ENCODE results near the gene MAMDC2. TPM values are rescaled to one million over a fixed set of nuclear protein-coding genes. Genes with fewer than 3 reads are reported as not detected.
"Not testable (repeated sequence)": the region's sequence is repeated elsewhere in the genome, so short reads cannot be mapped to it uniquely, and the experiment has no call there.

Gene MAMDC2
- total RNA-seq, 3 donors from 2014 or later (not counting 1 experiment from before 2014, with no cell fraction given) = 0.10 to 0.32 TPM; not detected in 1

GRCh38 chr9:70229579-70229978, 185.9 kb downstream of the MAMDC2 start:
- Mint-ChIP-seq H3K9me3 (no peaks in the 10 kb centered on the region), H3K27ac (no peak overlapping the region), H3K36me3 (no peaks in the 10 kb centered on the region), H3K4me1 (no peaks in the 10 kb centered on the region), H3K27me3 (ENCODE audit: low read depth in 2 of 2) (peaks cover 7 to 14% of the 10 kb centered on the region in 2 donors), H3K4me3 (no peak overlapping the region)
- TF ChIP-seq, protein P1, sequence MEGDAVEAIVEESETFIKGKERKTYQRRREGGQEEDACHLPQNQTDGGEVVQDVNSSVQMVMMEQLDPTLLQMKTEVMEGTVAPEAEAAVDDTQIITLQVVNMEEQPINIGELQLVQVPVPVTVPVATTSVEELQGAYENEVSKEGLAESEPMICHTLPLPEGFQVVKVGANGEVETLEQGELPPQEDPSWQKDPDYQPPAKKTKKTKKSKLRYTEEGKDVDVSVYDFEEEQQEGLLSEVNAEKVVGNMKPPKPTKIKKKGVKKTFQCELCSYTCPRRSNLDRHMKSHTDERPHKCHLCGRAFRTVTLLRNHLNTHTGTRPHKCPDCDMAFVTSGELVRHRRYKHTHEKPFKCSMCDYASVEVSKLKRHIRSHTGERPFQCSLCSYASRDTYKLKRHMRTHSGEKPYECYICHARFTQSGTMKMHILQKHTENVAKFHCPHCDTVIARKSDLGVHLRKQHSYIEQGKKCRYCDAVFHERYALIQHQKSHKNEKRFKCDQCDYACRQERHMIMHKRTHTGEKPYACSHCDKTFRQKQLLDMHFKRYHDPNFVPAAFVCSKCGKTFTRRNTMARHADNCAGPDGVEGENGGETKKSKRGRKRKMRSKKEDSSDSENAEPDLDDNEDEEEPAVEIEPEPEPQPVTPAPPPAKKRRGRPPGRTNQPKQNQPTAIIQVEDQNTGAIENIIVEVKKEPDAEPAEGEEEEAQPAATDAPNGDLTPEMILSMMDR (IDR thresholded peaks at IDR 0.05) = no peak
- no peaks in the 10 kb centered on the region for H3K36me3 ChIP-seq (ENCODE audit: control insufficient read depth, insufficient read depth, low read length)
- no peaks in the 10 kb centered on the region for H3K9me3 ChIP-seq (ENCODE audit: control insufficient read depth, insufficient read depth, low read length)
- no peak for DNase-seq
- H3K4me1 ChIP-seq (ENCODE audit: control insufficient read depth, insufficient read depth, low read length) = no peaks in the 10 kb centered on the region
- WGBS (ENCODE audit: insufficient coverage) = 92% methylated on average over 2 of the region's 3 CpGs
- intact Hi-C loops (cut with micrococcal nuclease) = no loop called here
- ATAC-seq = no peak
- H3K27me3 ChIP-seq (ENCODE audit: control insufficient read depth, insufficient read depth, low read length) = no peaks in the 10 kb centered on the region
- no peak overlapping the region for H3K4me3 ChIP-seq (ENCODE audit: low read length)
- no peak overlapping the region for H3K27ac ChIP-seq (ENCODE audit: low read length)

GRCh38 chr9:70232476-70232875, 188.8 kb downstream of the MAMDC2 start:
- Histone ChIP-seq H3K4me3 (ENCODE audit: low read length) (no peak overlapping the region), H3K4me1 (ENCODE audit: control insufficient read depth, insufficient read depth, low read length) (no peaks in the 10 kb centered on the region), H3K9me3 (ENCODE audit: control insufficient read depth, insufficient read depth, low read length) (no peaks in the 10 kb centered on the region), H3K27me3 (ENCODE audit: control insufficient read depth, insufficient read depth, low read length) (no peaks in the 10 kb centered on the region), H3K27ac (ENCODE audit: low read length) (no peak overlapping the region), H3K36me3 (ENCODE audit: control insufficient read depth, insufficient read depth, low read length) (no peaks in the 10 kb centered on the region)
- H3K4me3 Mint-ChIP-seq = no peak overlapping the region
- no peak overlapping the region for H3K27ac Mint-ChIP-seq
- no peak for DNase-seq
- no peaks in the 10 kb centered on the region for H3K4me1 Mint-ChIP-seq
- TF ChIP-seq, protein P1 (IDR thresholded peaks at IDR 0.05) = no peak
- H3K27me3 Mint-ChIP-seq (ENCODE audit: low read depth in 2 of 2) = peaks cover 12 to 14% of the 10 kb centered on the region in 2 donors
- intact Hi-C loops (cut with micrococcal nuclease) = no loop called here
- ATAC-seq = no peak
- H3K36me3 Mint-ChIP-seq = no peaks in the 10 kb centered on the region
- H3K9me3 Mint-ChIP-seq = no peaks in the 10 kb centered on the region
- WGBS (ENCODE audit: insufficient coverage) = 60% methylated on average over 4 of the region's 4 CpGs

DNA sequence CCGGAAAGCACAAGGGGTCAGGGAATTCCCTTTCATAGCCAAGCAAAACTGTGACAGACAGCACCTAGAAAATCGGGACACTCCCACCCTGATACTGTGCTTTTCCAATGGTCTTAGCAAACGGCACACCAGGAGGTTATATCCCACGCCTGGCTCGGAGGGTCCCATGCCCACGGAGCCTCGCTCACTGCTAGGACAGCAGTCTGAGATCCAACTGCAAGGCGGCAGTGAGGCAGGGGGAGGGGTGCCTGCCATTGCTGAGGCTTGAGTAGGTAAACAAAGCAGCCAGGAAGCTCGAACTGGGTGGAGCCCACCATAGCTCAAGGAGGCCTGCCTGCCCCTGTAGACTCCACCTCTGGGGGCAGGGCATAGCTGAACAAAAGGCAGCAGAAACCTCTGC, 190.6 kb downstream of the MAMDC2 start:
- ATAC-seq; H3K4me1 Mint-ChIP-seq; H3K9me3 Mint-ChIP-seq; H3K36me3 ChIP-seq (ENCODE audit: control insufficient read depth, insufficient read depth, low read length); DNase-seq; H3K4me3 Mint-ChIP-seq; H3K27me3 ChIP-seq (ENCODE audit: control insufficient read depth, insufficient read depth, low read length); H3K9me3 ChIP-seq (ENCODE audit: control insufficient read depth, insufficient read depth, low read length); H3K4me1 ChIP-seq (ENCODE audit: control insufficient read depth, insufficient read depth, low read length); H3K4me3 ChIP-seq (ENCODE audit: low read length); H3K27me3 Mint-ChIP-seq (ENCODE audit: low read depth in 2 of 2); H3K36me3 Mint-ChIP-seq; intact Hi-C loops (cut with micrococcal nuclease); H3K27ac Mint-ChIP-seq; H3K27ac ChIP-seq (ENCODE audit: low read length): not testable (repeated sequence)
- 86% methylated on average over 9 of the region's 9 CpGs for whole genome bisulfite sequencing (ENCODE audit: insufficient coverage)

GRCh38 chr9:70245952-70246351, 202.3 kb downstream of the MAMDC2 start:
- H3K4me1 Mint-ChIP-seq; H3K4me3 ChIP-seq (ENCODE audit: low read length); H3K9me3 ChIP-seq (ENCODE audit: control insufficient read depth, insufficient read depth, low read length); H3K36me3 ChIP-seq (ENCODE audit: control insufficient read depth, insufficient read depth, low read length); H3K27ac ChIP-seq (ENCODE audit: low read length); H3K27me3 ChIP-seq (ENCODE audit: control insufficient read depth, insufficient read depth, low read length); H3K4me3 Mint-ChIP-seq; ATAC-seq; H3K4me1 ChIP-seq (ENCODE audit: control insufficient read depth, insufficient read depth, low read length); H3K9me3 Mint-ChIP-seq; DNase-seq; intact Hi-C loops (cut with micrococcal nuclease); H3K27ac Mint-ChIP-seq; H3K36me3 Mint-ChIP-seq: not testable (repeated sequence)
- H3K27me3 Mint-ChIP-seq (ENCODE audit: low read depth in 2 of 2) = peaks cover 13 to 19% of the 10 kb centered on the region in 2 donors
- WGBS (ENCODE audit: insufficient coverage) = 100% methylated on average over 1 of the region's 1 CpG

DNA sequence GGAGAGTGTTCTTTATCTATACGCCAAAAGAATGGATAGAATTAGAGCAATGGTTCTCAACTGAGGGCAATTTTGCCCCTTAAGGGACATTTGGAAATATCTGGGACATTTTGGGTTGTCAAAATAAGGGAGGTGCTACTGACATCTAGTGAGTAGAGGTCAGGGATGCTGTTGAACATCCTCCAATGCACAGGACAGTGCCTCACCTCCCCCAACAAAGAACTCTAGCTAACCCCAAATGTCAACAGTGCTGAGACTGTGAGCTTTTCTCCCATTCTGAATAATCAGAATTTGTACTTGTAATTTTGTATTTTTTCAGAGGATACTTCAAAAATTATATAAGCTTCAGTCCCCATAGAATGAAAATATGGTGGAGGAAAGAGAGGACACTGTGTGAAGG, 206.6 kb downstream of the MAMDC2 start:
- TF ChIP-seq, protein P1 (IDR thresholded peaks at IDR 0.05) = no peak
- DNase-seq (no peak), ATAC-seq (no peak)
- no peak overlapping the region for H3K27ac Mint-ChIP-seq
- H3K4me3 Mint-ChIP-seq = no peak overlapping the region
- no peaks in the 10 kb centered on the region for H3K4me1 Mint-ChIP-seq
- Histone ChIP-seq H3K36me3 (ENCODE audit: control insufficient read depth, insufficient read depth, low read length) (no peaks in the 10 kb centered on the region), H3K27me3 (ENCODE audit: control insufficient read depth, insufficient read depth, low read length) (no peaks in the 10 kb centered on the region), H3K9me3 (ENCODE audit: control insufficient read depth, insufficient read depth, low read length) (no peaks in the 10 kb centered on the region), H3K4me1 (ENCODE audit: control insufficient read depth, insufficient read depth, low read length) (no peaks in the 10 kb centered on the region), H3K4me3 (ENCODE audit: low read length) (no peak overlapping the region), H3K27ac (ENCODE audit: low read length) (no peak overlapping the region)
- no peaks in the 10 kb centered on the region for H3K9me3 Mint-ChIP-seq
- intact Hi-C loops (cut with micrococcal nuclease) = no loop called here
- 94% methylated on average over 1 of the region's 1 CpG for WGBS (ENCODE audit: insufficient coverage)
- H3K36me3 Mint-ChIP-seq = no peaks in the 10 kb centered on the region
- peaks cover 4 to 7% of the 10 kb centered on the region in 2 donors for H3K27me3 Mint-ChIP-seq (ENCODE audit: low read depth in 2 of 2)

All from natural killer cell (primary cell).